Cardiac fibroblast (primary cell): ENCODE results near the gene MS4A7.

Source experiments
- DNase-seq, 2 donors: peaks; one replicate each; pipeline versions ENCODE4 v3.0.0 to v3.0.0-alpha.2; 2010; ENCODE audit warnings: low read depth in 2 of 2
- H3K4me3 ChIP-seq, 2 donors: replicated peaks in 1 of 2; 1 replicate in 1 of 2; 2 replicates in 1 of 2; pipeline ENCODE4 v1.5.1; 2011; ENCODE audit warnings: low read depth in 2 of 2, low read length in 2 of 2, mild to moderate bottlenecking in 2 of 2, moderate library complexity in 1 of 2
- TF ChIP-seq, protein P1 (sequence below): IDR thresholded peaks from one replicate; pipeline ENCODE4 v1.5.1; 2011; ENCODE audit warnings: low read depth, mild to moderate bottlenecking, low read length, inconsistent platforms

The MS4A7 gene

DNA sequence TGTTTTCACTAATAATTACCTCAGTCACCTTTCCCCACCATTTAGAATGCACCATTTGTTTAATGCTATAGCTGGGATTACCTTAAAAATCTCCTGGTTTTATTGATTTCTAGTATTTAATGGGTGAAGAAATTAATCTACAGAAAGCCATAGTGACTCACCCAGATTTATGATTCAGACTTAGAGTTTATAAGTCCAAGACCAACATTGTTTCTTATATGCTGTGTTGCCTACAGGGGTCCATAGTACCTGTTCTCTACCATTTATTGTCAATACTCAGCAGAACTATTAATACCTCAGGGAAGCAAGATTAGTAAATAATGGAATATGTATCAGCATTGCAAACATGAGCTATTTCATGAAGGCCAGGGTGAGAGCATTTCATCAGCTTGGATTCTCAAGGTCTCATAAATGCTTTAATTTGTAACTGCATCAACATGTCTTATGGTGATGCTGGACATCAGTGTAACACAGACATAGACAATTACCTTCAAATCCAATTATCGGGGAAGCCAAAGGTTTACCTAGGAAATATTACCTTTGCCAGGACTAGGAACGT is 8.0 kb upstream of the MS4A7 start:
- TF ChIP-seq, protein P1, sequence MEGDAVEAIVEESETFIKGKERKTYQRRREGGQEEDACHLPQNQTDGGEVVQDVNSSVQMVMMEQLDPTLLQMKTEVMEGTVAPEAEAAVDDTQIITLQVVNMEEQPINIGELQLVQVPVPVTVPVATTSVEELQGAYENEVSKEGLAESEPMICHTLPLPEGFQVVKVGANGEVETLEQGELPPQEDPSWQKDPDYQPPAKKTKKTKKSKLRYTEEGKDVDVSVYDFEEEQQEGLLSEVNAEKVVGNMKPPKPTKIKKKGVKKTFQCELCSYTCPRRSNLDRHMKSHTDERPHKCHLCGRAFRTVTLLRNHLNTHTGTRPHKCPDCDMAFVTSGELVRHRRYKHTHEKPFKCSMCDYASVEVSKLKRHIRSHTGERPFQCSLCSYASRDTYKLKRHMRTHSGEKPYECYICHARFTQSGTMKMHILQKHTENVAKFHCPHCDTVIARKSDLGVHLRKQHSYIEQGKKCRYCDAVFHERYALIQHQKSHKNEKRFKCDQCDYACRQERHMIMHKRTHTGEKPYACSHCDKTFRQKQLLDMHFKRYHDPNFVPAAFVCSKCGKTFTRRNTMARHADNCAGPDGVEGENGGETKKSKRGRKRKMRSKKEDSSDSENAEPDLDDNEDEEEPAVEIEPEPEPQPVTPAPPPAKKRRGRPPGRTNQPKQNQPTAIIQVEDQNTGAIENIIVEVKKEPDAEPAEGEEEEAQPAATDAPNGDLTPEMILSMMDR = no peak
- H3K4me3 ChIP-seq = no peak overlapping the region
- DNase-seq = peak in 1 of 2 donors; percentile 2

DNA sequence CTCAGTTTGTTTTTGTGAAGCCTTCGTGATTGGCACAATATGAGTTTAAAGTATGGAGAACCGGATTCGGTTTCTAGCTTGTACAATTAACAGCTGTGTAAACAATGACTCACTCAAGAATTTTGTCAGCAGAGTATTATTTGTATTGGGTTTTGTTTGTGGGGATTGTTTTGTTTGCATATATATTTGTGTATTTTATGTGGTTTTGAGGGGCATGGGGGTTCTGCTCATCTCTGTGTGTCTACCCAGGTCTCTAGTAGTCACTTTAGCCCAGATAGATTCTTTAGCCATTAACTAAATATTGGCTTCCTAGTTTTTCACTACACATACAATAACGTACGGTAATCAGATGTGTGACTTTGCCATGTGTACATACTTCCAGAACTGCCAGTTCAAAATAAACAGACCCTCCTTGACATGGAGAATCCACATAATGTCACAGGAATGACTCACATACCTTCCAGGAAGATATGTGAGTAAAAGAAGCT is 7.5 kb upstream of the MS4A7 start:
- peak in 1 of 2 donors; percentile 47 for DNase-seq
- H3K4me3 ChIP-seq = no peak overlapping the region
- TF ChIP-seq, protein P1 = no peak

DNA sequence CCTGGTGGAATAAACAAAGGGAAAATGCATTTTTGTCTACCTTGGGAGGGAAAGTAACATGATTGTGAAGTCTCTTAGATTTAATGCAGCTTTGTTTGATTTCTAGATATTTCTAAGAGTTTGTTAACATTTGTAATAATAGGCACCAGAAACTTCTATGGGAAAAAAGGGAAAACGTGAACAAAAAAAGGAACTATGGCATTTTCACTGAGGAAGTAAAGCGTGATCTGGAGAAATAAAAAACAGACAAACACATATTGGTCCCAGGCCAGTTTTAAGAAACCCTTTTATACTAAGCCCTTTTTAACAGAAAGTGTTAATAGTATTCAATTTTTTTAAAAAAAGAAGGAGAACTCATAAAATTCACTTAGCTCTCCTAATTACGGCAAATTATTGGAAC is 6.9 kb upstream of the MS4A7 start:
- TF ChIP-seq, protein P1 = no peak
- no peak overlapping the region for H3K4me3 ChIP-seq
- no peak for DNase-seq

DNA sequence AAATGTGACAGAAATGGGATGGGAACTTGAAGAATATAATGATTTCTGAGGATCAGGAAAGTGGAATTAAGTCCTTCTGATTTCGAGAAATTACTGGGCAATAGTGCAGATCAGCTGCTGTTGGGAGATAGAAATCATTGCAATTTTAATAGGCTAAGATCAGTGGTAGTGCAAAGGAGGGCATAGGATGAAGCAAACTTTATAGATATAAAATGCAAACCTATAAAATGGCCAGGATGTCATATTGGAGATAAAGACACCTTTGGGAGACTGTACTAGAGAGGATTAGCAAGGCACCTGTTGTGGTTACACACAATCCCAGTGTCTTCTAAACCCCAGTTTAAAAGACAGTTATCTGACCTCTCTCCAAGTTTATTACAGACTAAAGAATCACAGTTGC is 6.5 kb upstream of the MS4A7 start:
- no peak for DNase-seq
- H3K4me3 ChIP-seq = no peak overlapping the region
- TF ChIP-seq, protein P1 = no peak

DNA sequence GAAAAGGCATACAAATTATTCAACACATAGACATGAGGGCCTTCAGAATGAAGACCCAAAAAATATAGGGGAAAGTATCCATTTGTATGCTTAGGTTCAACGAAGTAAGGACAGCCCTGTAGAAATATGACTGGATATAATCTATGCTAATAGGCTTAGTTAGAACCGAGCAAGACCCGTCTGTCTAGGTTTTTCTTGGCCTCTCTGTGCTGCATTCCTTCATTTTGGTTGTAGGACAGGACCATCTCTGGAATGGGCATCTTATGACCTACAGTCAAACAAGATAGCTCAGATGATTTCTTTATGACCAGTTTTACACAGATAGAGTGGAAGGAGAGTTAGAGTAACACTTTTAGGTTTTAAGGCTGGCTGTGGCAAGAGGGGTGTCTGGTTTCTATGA is 5.6 kb upstream of the MS4A7 start:
- H3K4me3 ChIP-seq = no peak overlapping the region
- TF ChIP-seq, protein P1 = no peak
- no peak for DNase-seq

DNA sequence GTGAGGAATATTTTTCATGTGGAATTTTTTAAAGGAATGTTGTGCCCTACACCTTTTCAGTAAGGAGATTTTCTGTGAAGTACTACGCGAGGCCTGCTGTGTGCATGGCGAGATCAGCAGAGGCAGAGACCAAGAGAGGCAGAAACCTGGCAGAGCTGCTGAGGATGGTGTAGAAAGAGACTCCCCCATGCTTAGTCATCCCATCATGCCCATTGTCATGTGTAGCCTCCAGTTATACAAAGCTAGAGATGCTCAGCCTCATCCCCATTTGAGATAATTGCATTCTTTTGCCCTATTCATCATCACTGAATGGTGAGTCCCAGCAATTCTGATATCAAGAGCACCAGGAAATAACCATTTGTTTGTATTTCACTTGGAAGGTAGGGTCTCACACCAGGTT is 3.0 kb upstream of the MS4A7 start:
- TF ChIP-seq, protein P1 = no peak
- no peak for DNase-seq

DNA sequence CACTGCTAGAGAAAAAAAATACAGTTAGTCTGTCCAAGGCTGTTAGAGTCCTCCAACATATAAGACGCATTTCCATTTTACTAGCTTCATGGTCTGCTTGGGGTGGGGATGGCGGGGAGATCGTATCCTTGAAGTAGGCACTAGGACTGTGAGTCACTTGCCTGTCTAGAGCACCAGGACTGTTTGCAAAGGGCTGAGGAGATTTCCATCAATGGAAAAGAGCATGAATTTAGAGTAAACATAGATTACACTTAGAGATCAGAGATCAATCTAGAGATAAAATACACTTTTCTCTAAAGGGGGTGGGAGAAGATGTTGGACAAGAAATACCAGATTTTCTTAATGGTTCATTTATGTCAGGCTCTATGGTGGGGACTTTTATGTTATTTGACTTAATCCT is 1.7 kb upstream of the MS4A7 start:
- TF ChIP-seq, protein P1 = no peak
- H3K4me3 ChIP-seq = no peak overlapping the region
- no peak for DNase-seq

More for the DNA sequence above, 3.0 kb upstream of the MS4A7 start:
- no peak overlapping the region for H3K4me3 ChIP-seq
